ENCODE measurements around the gene LRP2. TPM values are rescaled to one million over a fixed set of nuclear protein-coding genes. Genes with fewer than 3 reads are reported as not detected.
A peak's percentile ranks its signal among the peaks of the same experiment; 100 is the strongest.

LRP2 gene
- total and polyA plus RNA-seq, 4 experiments from 2014 or later: not detected

GRCh38 chr2:169210917-169211316 is 151.4 kb downstream of the LRP2 start:
- Histone ChIP-seq H3K4me3 (ENCODE audit: low read length in 2 of 2) (no peak overlapping the region), H3K36me3 (ENCODE audit: insufficient read depth, low read length) (no peaks in the 10 kb centered on the region), H3K4me1 (ENCODE audit: insufficient read depth, low read length) (no peaks in the 10 kb centered on the region), H3K9me3 (ENCODE audit: control insufficient read depth in 1 of 2, low read length in 2 of 2) (no peaks in the 10 kb centered on the region), H3K27ac (ENCODE audit: low read depth, low read length) (no peak overlapping the region), H3K27me3 (ENCODE audit: insufficient read depth, low read length) (no peaks in the 10 kb centered on the region)
- H3K4me3 Mint-ChIP-seq: no peak overlapping the region
- H3K36me3 Mint-ChIP-seq: no peaks in the 10 kb centered on the region
- intact Hi-C loops (cut with micrococcal nuclease): no loop called here
- H3K27ac Mint-ChIP-seq: no peak overlapping the region
- CTCF ChIA-PET (ENCODE audit: partially characterized antibody): interaction anchor here (5.4 kb wide), 1 partner anchor 11 kb away, joined by 22 read pairs; no protein-coding TSS in a partner anchor
- H3K9me3 Mint-ChIP-seq: no peaks in the 10 kb centered on the region
- no peaks in the 10 kb centered on the region for H3K4me1 Mint-ChIP-seq
- POLR2A ChIA-PET (ENCODE audit: partially characterized antibody): no interaction called here
- DNase-seq: no peak
- peaks cover 2 to 3% of the 10 kb centered on the region in 2 donors for H3K27me3 Mint-ChIP-seq

GRCh38 chr2:169208026-169208425 is 154.3 kb downstream of the LRP2 start:
- Mint-ChIP-seq H3K4me1 (no peaks in the 10 kb centered on the region), H3K36me3 (no peaks in the 10 kb centered on the region), H3K27ac (no peak overlapping the region), H3K27me3 (peaks cover 3 to 4% of the 10 kb centered on the region in 2 donors), H3K4me3 (no peak overlapping the region), H3K9me3 (no peaks in the 10 kb centered on the region)
- intact Hi-C loops (cut with micrococcal nuclease): no loop called here
- no peaks in the 10 kb centered on the region for H3K4me1 ChIP-seq (ENCODE audit: insufficient read depth, low read length)
- H3K36me3 ChIP-seq (ENCODE audit: insufficient read depth, low read length): no peaks in the 10 kb centered on the region
- DNase-seq: no peak
- CTCF ChIA-PET (ENCODE audit: partially characterized antibody): interaction anchor here (5.4 kb wide), 1 partner anchor 13 kb away, joined by 22 read pairs; no protein-coding TSS in a partner anchor
- H3K4me3 ChIP-seq (ENCODE audit: low read length in 2 of 2): no peak overlapping the region
- H3K27me3 ChIP-seq (ENCODE audit: insufficient read depth, low read length): no peaks in the 10 kb centered on the region
- no peak overlapping the region for H3K27ac ChIP-seq (ENCODE audit: low read depth, low read length)
- H3K9me3 ChIP-seq (ENCODE audit: control insufficient read depth in 1 of 2, low read length in 2 of 2): no peaks in the 10 kb centered on the region
- POLR2A ChIA-PET (ENCODE audit: partially characterized antibody): no interaction called here

GRCh38 chr2:169205176-169205575 is 157.2 kb downstream of the LRP2 start:
- H3K4me1 ChIP-seq (ENCODE audit: insufficient read depth, low read length): no peaks in the 10 kb centered on the region
- CTCF ChIA-PET (ENCODE audit: partially characterized antibody): no interaction called here
- H3K27ac ChIP-seq (ENCODE audit: low read depth, low read length): no peak overlapping the region
- DNase-seq: no peak
- H3K4me1 Mint-ChIP-seq: no peaks in the 10 kb centered on the region
- no peaks in the 10 kb centered on the region for H3K9me3 ChIP-seq (ENCODE audit: control insufficient read depth in 1 of 2, low read length in 2 of 2)
- peaks cover 4 to 11% of the 10 kb centered on the region in 2 donors for H3K27me3 Mint-ChIP-seq
- no peak overlapping the region for H3K4me3 Mint-ChIP-seq
- H3K9me3 Mint-ChIP-seq: no peaks in the 10 kb centered on the region
- intact Hi-C loops (cut with micrococcal nuclease): no loop called here
- H3K36me3 ChIP-seq (ENCODE audit: insufficient read depth, low read length): no peaks in the 10 kb centered on the region
- POLR2A ChIA-PET (ENCODE audit: partially characterized antibody): no interaction called here
- no peaks in the 10 kb centered on the region for H3K27me3 ChIP-seq (ENCODE audit: insufficient read depth, low read length)
- H3K4me3 ChIP-seq (ENCODE audit: low read length in 2 of 2): no peak overlapping the region
- H3K27ac Mint-ChIP-seq: no peak overlapping the region
- no peaks in the 10 kb centered on the region for H3K36me3 Mint-ChIP-seq

GRCh38 chr2:169203952-169204351 is 158.4 kb downstream of the LRP2 start:
- no peak for DNase-seq
- no peak overlapping the region for H3K4me3 Mint-ChIP-seq
- Histone ChIP-seq H3K9me3 (ENCODE audit: control insufficient read depth in 1 of 2, low read length in 2 of 2) (no peaks in the 10 kb centered on the region), H3K4me3 (ENCODE audit: low read length in 2 of 2) (no peak overlapping the region), H3K27me3 (ENCODE audit: insufficient read depth, low read length) (no peaks in the 10 kb centered on the region), H3K36me3 (ENCODE audit: insufficient read depth, low read length) (no peaks in the 10 kb centered on the region), H3K27ac (ENCODE audit: low read depth, low read length) (no peak overlapping the region), H3K4me1 (ENCODE audit: insufficient read depth, low read length) (no peaks in the 10 kb centered on the region)
- no peak overlapping the region for H3K27ac Mint-ChIP-seq
- H3K27me3 Mint-ChIP-seq: peaks cover 6 to 13% of the 10 kb centered on the region in 2 donors
- intact Hi-C loops (cut with micrococcal nuclease): no loop called here
- H3K9me3 Mint-ChIP-seq: no peaks in the 10 kb centered on the region
- ChIA-PET POLR2A (ENCODE audit: partially characterized antibody) (no interaction called here), CTCF (ENCODE audit: partially characterized antibody) (interaction anchor here (1.6 kb wide), 1 partner anchor 18 kb away, joined by 3 read pairs; no protein-coding TSS in a partner anchor)
- H3K36me3 Mint-ChIP-seq: no peaks in the 10 kb centered on the region
- no peaks in the 10 kb centered on the region for H3K4me1 Mint-ChIP-seq

GRCh38 chr2:169200756-169201155 is 161.6 kb downstream of the LRP2 start:
- Histone ChIP-seq H3K4me1 (ENCODE audit: insufficient read depth, low read length) (no peaks in the 10 kb centered on the region), H3K36me3 (ENCODE audit: insufficient read depth, low read length) (no peaks in the 10 kb centered on the region), H3K27me3 (ENCODE audit: insufficient read depth, low read length) (no peaks in the 10 kb centered on the region), H3K9me3 (ENCODE audit: control insufficient read depth in 1 of 2, low read length in 2 of 2) (no peaks in the 10 kb centered on the region), H3K27ac (ENCODE audit: low read depth, low read length) (no peak overlapping the region), H3K4me3 (ENCODE audit: low read length in 2 of 2) (no peak overlapping the region)
- ChIA-PET CTCF (ENCODE audit: partially characterized antibody) (interaction anchor here (0.9 kb wide), 1 partner anchor 17 kb away, joined by 3 read pairs; no protein-coding TSS in a partner anchor), POLR2A (ENCODE audit: partially characterized antibody) (no interaction called here)
- peak overlapping the region in 1 of 7 donors; percentile 30 for H3K27ac Mint-ChIP-seq
- intact Hi-C loops (cut with micrococcal nuclease): no loop called here
- no peaks in the 10 kb centered on the region for H3K9me3 Mint-ChIP-seq
- H3K27me3 Mint-ChIP-seq: peaks cover 6 to 15% of the 10 kb centered on the region in 2 donors
- H3K36me3 Mint-ChIP-seq: no peaks in the 10 kb centered on the region
- no peak overlapping the region for H3K4me3 Mint-ChIP-seq
- H3K4me1 Mint-ChIP-seq: no peaks in the 10 kb centered on the region
- DNase-seq: no peak

GRCh38 chr2:169193618-169194017 is 168.7 kb downstream of the LRP2 start:
- no peak overlapping the region for H3K4me3 ChIP-seq (ENCODE audit: low read length in 2 of 2)
- H3K27ac Mint-ChIP-seq: peak overlapping the region in 1 of 7 donors; percentile 14
- H3K9me3 Mint-ChIP-seq: peaks cover 0 to 3% (median 0%) of the 10 kb centered on the region in 8 donors
- H3K4me1 Mint-ChIP-seq: no peaks in the 10 kb centered on the region
- H3K9me3 ChIP-seq (ENCODE audit: control insufficient read depth in 1 of 2, low read length in 2 of 2): no peaks in the 10 kb centered on the region
- no peaks in the 10 kb centered on the region for H3K27me3 ChIP-seq (ENCODE audit: insufficient read depth, low read length)
- no peak overlapping the region for H3K4me3 Mint-ChIP-seq
- ChIA-PET CTCF (ENCODE audit: partially characterized antibody) (no interaction called here), POLR2A (ENCODE audit: partially characterized antibody) (no interaction called here)
- H3K27me3 Mint-ChIP-seq: peaks cover 1 to 8% of the 10 kb centered on the region in 2 donors
- no peak overlapping the region for H3K27ac ChIP-seq (ENCODE audit: low read depth, low read length)
- intact Hi-C loops (cut with micrococcal nuclease): no loop called here
- no peak for DNase-seq
- H3K36me3 Mint-ChIP-seq: no peaks in the 10 kb centered on the region
- no peaks in the 10 kb centered on the region for H3K36me3 ChIP-seq (ENCODE audit: insufficient read depth, low read length)
- no peaks in the 10 kb centered on the region for H3K4me1 ChIP-seq (ENCODE audit: insufficient read depth, low read length)

GRCh38 chr2:169190197-169190775 is 172.0 kb downstream of the LRP2 start:
- Mint-ChIP-seq H3K4me3 (no peak overlapping the region), H3K27me3 (peaks cover 0 to 15% of the 10 kb centered on the region in 2 donors), H3K27ac (no peak overlapping the region), H3K36me3 (no peaks in the 10 kb centered on the region), H3K9me3 (peaks cover 0 to 3% (median 0%) of the 10 kb centered on the region in 8 donors), H3K4me1 (no peaks in the 10 kb centered on the region)
- DNase-seq: no peak
- H3K4me3 ChIP-seq (ENCODE audit: low read length in 2 of 2): no peak overlapping the region
- H3K4me1 ChIP-seq (ENCODE audit: insufficient read depth, low read length): no peaks in the 10 kb centered on the region
- CTCF ChIA-PET (ENCODE audit: partially characterized antibody): no interaction called here
- H3K36me3 ChIP-seq (ENCODE audit: insufficient read depth, low read length): no peaks in the 10 kb centered on the region
- H3K27ac ChIP-seq (ENCODE audit: low read depth, low read length): no peak overlapping the region
- no peaks in the 10 kb centered on the region for H3K9me3 ChIP-seq (ENCODE audit: control insufficient read depth in 1 of 2, low read length in 2 of 2)
- intact Hi-C loops (cut with micrococcal nuclease): no loop called here
- POLR2A ChIA-PET (ENCODE audit: partially characterized antibody): no interaction called here
- no peaks in the 10 kb centered on the region for H3K27me3 ChIP-seq (ENCODE audit: insufficient read depth, low read length)
